Activated CD4-positive, alpha-beta T cell treated with anti-CD3 and anti-CD28 coated beads for 48 hours (primary cell): ENCODE measurements around the gene MAP7D1.
"Not testable (repeated sequence)": the region's sequence is repeated elsewhere in the genome, so short reads cannot be mapped to it uniquely, and the experiment has no call there.

ENCODE experiments used
- DNase-seq: peaks from one replicate; pipeline ENCODE4 v3.0.0-alpha.2; 2020

MAP7D1 gene

DNA sequence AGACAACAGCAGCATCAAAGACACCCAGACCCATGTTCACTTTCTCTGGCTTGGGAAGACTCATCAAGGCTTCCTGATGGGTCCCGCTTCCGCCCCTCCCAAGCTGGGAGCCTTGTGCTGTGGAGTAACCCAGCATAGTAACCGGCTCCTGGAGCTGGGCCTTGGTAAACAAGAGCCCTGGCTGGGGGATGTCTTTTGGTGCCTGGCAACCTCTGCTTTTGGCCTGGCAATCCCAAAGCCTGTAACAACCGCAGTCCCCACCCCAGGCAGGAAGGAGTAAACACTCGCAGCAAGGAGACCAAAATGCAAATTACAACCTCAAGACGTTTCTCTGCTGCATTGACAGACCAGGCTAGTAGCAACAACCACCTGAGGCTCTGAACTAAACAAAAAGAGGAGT lies 51.4 kb downstream of the MAP7D1 start:
- DNase-seq: no peak

- no peak for DNase-seq
Measured at GRCh38 chr1:36208978-36209703, 53.2 kb downstream of the MAP7D1 start.

DNA sequence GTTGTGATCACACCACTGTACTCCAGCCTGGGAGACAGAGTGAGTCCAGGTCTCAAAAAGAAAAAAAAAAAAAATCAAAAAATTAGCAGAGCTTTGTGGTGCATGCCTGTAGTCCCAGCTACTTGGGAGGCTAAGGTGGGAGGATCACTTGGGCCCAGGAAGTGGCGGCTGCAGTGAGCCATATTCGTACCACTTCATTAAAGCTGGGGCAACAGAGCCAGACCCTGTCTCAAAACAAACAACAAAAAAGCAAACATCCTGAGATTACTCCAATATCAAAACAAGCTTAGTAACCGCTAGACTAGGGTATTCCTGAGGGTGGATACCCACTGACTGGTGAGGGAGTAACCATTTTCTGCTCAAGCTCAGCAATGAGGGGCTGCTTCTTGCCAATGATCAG lies 55.3 kb downstream of the MAP7D1 start:
- DNase-seq: no peak

- DNase-seq: no peak
Measured at GRCh38 chr1:36211841-36212240, 55.9 kb downstream of the MAP7D1 start.

DNA sequence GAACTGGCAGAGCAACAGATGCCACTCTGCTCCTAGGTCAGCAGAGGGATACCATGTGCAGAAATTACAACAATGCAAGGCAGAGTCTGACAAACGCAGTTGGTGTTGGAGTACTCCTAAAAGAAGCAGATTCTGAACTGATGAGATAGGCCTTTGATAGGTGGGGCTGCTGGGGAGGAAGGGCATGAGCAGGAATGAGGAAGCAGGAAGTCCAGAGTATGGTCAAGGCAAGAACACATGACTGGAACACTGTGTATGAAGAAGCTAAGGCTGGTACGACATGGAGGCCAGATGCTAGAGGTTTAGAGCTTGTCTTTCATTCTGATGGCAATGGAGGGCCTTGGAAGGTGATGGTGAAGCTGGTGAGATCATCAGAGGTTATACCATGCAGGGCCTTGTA lies 56.8 kb downstream of the MAP7D1 start:
- DNase-seq: no peak

- no peak for DNase-seq
Measured at GRCh38 chr1:36217670-36218069, 61.7 kb downstream of the MAP7D1 start.

GRCh38 chr1:36221901-36222300 lies 65.9 kb downstream of the MAP7D1 start:
- DNase-seq: not testable (repeated sequence)

DNA sequence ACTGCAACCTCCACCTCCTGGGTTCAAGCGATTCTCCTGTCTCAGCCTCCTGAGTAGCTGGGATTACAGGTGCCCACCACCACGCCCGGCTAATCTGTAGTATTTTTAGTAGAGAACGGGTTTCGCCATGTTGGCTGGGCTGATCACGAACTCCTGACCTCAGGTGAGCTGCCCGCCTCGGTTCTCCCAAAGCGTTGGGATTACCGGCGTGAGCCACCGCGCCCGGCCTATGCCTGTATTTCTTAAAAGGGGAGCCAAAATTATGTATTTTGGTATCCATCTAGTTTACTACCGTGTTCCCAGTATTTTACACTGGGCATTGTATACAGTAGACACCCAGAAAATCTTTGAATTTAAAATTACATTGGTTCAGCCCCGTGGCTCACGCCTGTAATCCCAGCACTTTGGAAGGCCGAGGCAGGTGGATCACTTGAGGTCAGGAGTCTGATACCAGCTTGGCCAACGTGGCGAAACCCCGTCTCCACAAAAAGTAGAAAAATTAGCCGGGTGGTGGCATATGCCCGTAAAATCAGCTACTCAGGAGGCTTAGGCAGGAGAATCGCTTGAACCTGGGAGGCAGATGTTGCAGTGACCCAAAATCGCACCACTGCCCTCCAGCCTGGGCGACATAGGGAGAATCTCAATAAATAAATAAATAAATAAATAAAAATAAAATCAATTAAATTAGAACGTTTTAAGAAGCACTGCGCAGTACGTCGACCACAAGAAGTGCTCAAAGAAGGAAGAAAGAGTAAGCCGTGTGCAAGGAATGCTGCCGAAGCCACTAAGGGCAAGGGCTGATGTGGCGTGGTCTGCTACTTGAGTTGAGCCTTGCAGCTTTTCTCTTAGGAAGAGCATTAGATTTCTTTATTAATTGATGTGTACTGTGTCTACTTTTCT lies 66.8 kb downstream of the MAP7D1 start:
- DNase-seq: no peak

DNA sequence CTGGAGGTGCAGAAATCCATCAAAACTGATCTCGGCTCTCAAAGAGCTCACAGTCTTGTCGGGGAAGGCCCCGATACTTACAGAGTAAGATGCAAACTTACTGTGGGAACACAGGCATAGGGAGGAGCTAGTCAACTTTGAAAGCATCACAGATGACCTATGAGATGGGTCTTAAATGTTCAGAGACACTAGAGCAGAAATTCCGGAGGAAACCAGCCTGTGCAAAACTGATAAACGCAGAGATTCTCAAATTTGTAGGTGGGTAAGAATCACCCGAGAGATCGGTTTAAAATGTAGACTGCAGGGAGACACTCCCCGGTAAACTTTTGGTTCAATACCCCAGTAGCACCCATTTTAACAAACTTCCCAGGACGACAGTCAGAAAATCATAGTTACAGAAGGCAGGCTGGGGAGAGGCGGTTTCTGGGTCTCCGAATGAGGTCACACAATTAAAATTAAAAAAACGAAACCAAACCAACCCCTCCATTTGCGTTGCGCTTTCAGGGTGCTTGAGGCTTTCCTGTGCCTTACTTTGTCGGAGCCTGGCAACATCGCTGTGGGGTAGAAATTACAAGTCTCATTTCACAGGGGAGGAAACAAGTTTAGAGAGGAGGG lies 67.5 kb downstream of the MAP7D1 start:
- peak; percentile 42 for DNase-seq

DNA sequence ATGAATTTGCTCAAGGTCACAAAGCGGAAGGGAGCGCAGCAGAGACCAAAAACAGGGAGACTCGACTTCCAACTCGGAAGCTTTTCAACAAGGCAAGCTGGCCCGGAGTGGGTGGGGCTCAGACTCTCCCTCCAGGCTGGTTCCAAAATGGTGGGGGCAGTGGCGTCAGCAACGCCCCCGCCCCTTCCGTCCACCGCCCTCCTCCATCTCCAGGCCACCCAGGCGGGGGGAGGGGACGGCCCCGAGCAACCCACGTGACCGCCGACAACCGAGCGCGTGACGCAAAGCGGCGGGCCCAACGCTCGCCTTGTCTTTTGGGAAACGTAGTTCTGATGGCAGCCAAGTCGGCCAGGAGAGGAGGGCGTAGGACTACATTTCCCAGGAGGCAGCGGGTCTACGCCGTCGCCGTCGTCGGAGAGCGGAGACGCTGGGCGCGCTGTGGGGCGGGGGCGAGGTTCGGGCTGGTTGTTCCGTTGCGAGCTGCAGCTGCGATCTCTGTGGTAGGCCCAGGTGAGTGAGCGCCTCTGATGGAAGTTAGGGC lies 68.1 kb downstream of the MAP7D1 start, which contains the start of gene THRAP3:
Gene THRAP3, plus strand, starts transcription at position 448 of the 541 bp plus-strand sequence. CDS start 58,121 bp downstream, outside the sequence.
- peak; percentile 100 for DNase-seq

GRCh38 chr1:36224537-36225282 lies 68.8 kb downstream of the MAP7D1 start:
- DNase-seq: no peak

DNA sequence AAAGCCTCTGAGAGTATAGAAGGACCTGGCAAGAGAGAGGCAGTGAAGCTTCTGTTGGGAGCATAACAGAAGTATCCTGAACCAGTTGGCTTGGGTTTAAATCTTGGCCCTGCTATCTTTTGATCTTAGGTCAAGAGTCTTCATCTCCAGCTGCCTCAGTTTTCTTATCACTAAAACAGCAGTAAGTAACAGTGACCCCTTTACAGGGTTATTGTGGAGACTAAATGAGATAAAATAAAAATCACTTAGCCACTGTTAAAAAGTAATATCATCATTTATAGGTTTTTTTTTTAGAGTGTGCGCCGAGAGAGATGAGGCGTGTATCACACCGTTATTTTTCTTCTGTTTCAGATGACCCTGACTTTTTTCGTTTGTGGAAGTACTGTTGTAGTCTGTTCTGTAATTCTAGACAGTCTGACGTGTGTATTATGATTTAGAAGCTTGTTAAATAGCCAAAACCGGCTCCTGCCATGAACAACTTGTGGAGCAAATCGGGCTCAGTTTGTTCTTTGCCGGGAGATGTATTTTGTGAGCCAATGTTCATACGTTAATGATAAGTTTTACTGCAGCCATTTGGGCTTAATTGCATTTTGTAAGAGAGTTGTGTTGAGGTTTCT lies 69.4 kb downstream of the MAP7D1 start:
- DNase-seq: no peak

- not testable (repeated sequence) for DNase-seq
Measured at GRCh38 chr1:36230279-36230678, 74.3 kb downstream of the MAP7D1 start.
